Heart left ventricle (tissue), 16 donors: ENCODE measurements around the gene TMEM139. TPM values are rescaled to one million over a fixed set of nuclear protein-coding genes. Genes with fewer than 3 reads are reported as not detected.

ENCODE experiments used
- ATAC-seq, 4 donors: fragments of 200-7000 bp; cut with Tn5 transposase; one replicate each; pipeline ENCODE4 v1.9.1; 2020 to 2022; ENCODE audit warnings: moderate library complexity in 4 of 4, mild to moderate bottlenecking in 3 of 4, moderate number of reproducible peaks in 1 of 4
- DNase-seq, 5 donors: peaks; one replicate each; pipeline ENCODE4 v3.0.0-alpha.2; 2020
- H3K27ac ChIP-seq, 12 donors: fragments of 200-600 bp; sonication (generic) in 4 of 12; one replicate each; pipeline versions ENCODE4 v1.5.0 to v1.8.0; 2016 to 2022; ENCODE audit warnings: mild to moderate bottlenecking in 2 of 12
- H3K27me3 ChIP-seq, 9 donors: fragments of 200-600 bp; sonication (generic) in 2 of 9; one replicate each; pipeline versions ENCODE4 v1.5.1 to v1.8.0; 2016 to 2022; ENCODE audit warnings: mild to moderate bottlenecking in 3 of 9
- H3K36me3 ChIP-seq, 9 donors: fragments of 200-600 bp; sonication (generic) in 2 of 9; one replicate each; pipeline versions ENCODE4 v1.5.0 to v1.8.0; 2018 to 2022; ENCODE audit warnings: mild to moderate bottlenecking in 2 of 9
- H3K4me1 ChIP-seq, 12 donors: fragments of 200-600 bp; sonication (generic) in 4 of 12; one replicate each; pipeline versions ENCODE4 v1.5.0 to v1.8.0; 2016 to 2022; ENCODE audit warnings: mild to moderate bottlenecking in 3 of 12
- H3K4me3 ChIP-seq, 12 donors: fragments of 200-600 bp; sonication (generic) in 4 of 12; one replicate each; pipeline versions ENCODE4 v1.5.0 to v1.8.0; 2017 to 2022; ENCODE audit warnings: mild to moderate bottlenecking in 9 of 12, moderate library complexity in 4 of 12
- H3K9me3 ChIP-seq, 12 donors: fragments of 200-600 bp; sonication (generic) in 4 of 12; one replicate each; pipeline versions ENCODE4 v1.5.0 to v1.8.0; 2016 to 2022; ENCODE audit warnings: mild to moderate bottlenecking in 1 of 12
- POLR2A ChIP-seq, 2 donors: fragments of 450-650 bp; IDR thresholded peaks; one replicate each; pipeline ENCODE4 v1.6.1; 2017; ENCODE audit warnings: antibody characterized with exemption in 2 of 2, mild to moderate bottlenecking in 2 of 2, moderate library complexity in 2 of 2
- WGBS, 4 donors: extraction: QIAGEN DNeasy Blood & Tissue Kit in 2 of 4; methylation state at CpG; one replicate each; pipeline versions ENCODE4 v1.1.5 to v1.1.7; 2013 to 2018; 5-methylcytosine and 5-hydroxymethylcytosine counted together
- intact Hi-C, 10 donors: fragments of 100-400 bp; cut with DNase I; formaldehyde crosslinking; loops; one replicate each; pipeline versions ENCODE4 v1.11.1 to v1.14.2; 2022
- polyA plus RNA-seq, 2 donors: library from polyadenylated mRNA; stranded (reverse); fragments of 200-250 nt; gene quantifications; one replicate each; pipeline ENCODE4 v1.2.3, GENCODE V29; 2013
- total RNA-seq, 9 donors: library from RNA; depleted of rRNA in 2 of 9; stranded (reverse); fragments of >200 nt in 2 of 9; fragmentation: NEBNext Ultra II Directional in 3 of 9; extraction: Animal tissue kit (Norgen Biotek cat#: 25700) in 3 of 9; gene quantifications; one replicate each; pipeline versions ENCODE4 v1.1.0 to v1.2.4, GENCODE V29; 2016 to 2023
- TF ChIP-seq, protein P1 (sequence below), 12 donors: fragments of 200-600 bp; sonication (generic) in 4 of 12; IDR thresholded peaks; one replicate each; pipeline versions ENCODE4 v1.5.0 to v1.8.0; 2018 to 2022; ENCODE audit warnings: antibody characterized with exemption in 12 of 12, mild to moderate bottlenecking in 5 of 12
- donor health status: ischemic (EF 13 %, LVEDD 7.1; RV severe dilation, severe dysfunction).
- donor health status: healthy with polysubstance abuse.
- donor health status: DM: no; HTN: yes; CAD: no.
- donor health status: DM: no; HTN: no; CAD: no.
- donor health status: ischemic (EF 25% LVEDD 6.9; RV normal size, moderate dysfunction).
- donor health status: ischemic (EF 25% LVEDD 5.7; RV mildly dilated, moderate dysfunction).
- donor health status: healthy.
- donor health status: DM: yes; HTN: yes; CAD: no.
- donor health status: ischemic (EF 35%, LVEDD 5.7; RV mildly dilated, moderate dysfunction).
- donor health status: nonischemic (EF 11% LVEDD 7.7; RV severe dilation, severe dysfunction).
- donor health status: DM: yes; HTN: yes; CAD: no.
- donor health status: PGD.
- donor health status: ischemic (EF 29% LVEDD 5.4; RV normal size, mild dysfunction).
- donor health status: nonischemic (EF 23%, LVEDD 6.1; RV moderate dilation, normal function).

Gene TMEM139
- total and polyA plus RNA-seq, 11 donors = 4.1 to 23.5 (median 12.1) TPM

- no peak overlapping the region for H3K4me3 ChIP-seq
- 61 to 68% (median 66%) methylated on average over 3 of the region's 3 CpGs for WGBS, 4 donors
- peaks cover 0 to 44% (median 3%) of the 10 kb centered on the region in 12 donors for H3K4me1 ChIP-seq
- H3K27me3 ChIP-seq = no peaks in the 10 kb centered on the region
- H3K9me3 ChIP-seq = peaks cover 0 to 10% (median 0%) of the 10 kb centered on the region in 12 donors
- TF ChIP-seq, protein P1, sequence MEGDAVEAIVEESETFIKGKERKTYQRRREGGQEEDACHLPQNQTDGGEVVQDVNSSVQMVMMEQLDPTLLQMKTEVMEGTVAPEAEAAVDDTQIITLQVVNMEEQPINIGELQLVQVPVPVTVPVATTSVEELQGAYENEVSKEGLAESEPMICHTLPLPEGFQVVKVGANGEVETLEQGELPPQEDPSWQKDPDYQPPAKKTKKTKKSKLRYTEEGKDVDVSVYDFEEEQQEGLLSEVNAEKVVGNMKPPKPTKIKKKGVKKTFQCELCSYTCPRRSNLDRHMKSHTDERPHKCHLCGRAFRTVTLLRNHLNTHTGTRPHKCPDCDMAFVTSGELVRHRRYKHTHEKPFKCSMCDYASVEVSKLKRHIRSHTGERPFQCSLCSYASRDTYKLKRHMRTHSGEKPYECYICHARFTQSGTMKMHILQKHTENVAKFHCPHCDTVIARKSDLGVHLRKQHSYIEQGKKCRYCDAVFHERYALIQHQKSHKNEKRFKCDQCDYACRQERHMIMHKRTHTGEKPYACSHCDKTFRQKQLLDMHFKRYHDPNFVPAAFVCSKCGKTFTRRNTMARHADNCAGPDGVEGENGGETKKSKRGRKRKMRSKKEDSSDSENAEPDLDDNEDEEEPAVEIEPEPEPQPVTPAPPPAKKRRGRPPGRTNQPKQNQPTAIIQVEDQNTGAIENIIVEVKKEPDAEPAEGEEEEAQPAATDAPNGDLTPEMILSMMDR (IDR thresholded peaks at IDR 0.05) = no peak
- TF ChIP-seq POLR2A (IDR thresholded peaks at IDR 0.05) = no peak
- H3K27ac ChIP-seq = peak overlapping the region in 1 of 12 donors; percentile 34
- no peaks in the 10 kb centered on the region for H3K36me3 ChIP-seq
- no peak for DNase-seq
- ATAC-seq = no peak
- intact Hi-C loops = loop anchor here in 5 of 10 donors (5.0 to 10.0 kb wide), 5 partner anchors 42 to 270 kb away; partner anchors contain the start of genes CASP2 (in 1 of the 5) and EPHA1 (in 1 of the 5)
Observed at GRCh38 chr7:143245123-143245522, 39.6 kb upstream of the TMEM139 start.

DNA sequence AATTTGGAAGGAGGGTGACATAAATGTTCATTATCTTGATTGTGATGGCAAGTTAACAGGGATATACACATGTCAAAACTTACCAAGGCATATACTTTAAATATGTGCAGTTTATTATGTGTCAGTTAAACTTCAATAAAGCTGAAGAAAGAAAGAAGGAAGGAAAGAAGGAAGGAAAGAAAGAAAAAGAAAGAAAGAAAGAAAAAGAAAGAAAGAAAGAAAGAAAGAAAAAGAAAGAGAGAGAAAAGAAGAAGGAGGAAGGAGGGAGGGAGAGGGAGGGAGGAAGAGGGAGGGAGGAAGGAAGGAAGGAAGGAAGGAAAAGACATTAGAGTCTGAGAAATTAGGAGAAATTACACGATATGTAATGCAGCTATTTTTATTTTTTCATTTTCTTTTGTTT, 37.4 kb upstream of the TMEM139 start:
- 23 to 56% (median 53%) methylated on average over 1 of the region's 1 CpG for WGBS, 4 donors
- TF ChIP-seq, protein P1 (IDR thresholded peaks at IDR 0.05) = no peak
- TF ChIP-seq POLR2A (IDR thresholded peaks at IDR 0.05) = no peak
- H3K27ac ChIP-seq = no peak overlapping the region
- no peaks in the 10 kb centered on the region for H3K36me3 ChIP-seq
- intact Hi-C loops = loop anchor here in 5 of 10 donors (5.0 to 10.0 kb wide), 5 partner anchors 40 to 267 kb away; partner anchors contain the start of genes CASP2 (in 1 of the 5) and EPHA1 (in 1 of the 5)
- ATAC-seq = no peak
- H3K27me3 ChIP-seq = no peaks in the 10 kb centered on the region
- H3K9me3 ChIP-seq = peaks cover 0 to 11% (median 0%) of the 10 kb centered on the region in 12 donors
- DNase-seq = no peak
- no peak overlapping the region for H3K4me3 ChIP-seq
- H3K4me1 ChIP-seq = peaks cover 0 to 50% (median 0%) of the 10 kb centered on the region in 12 donors

DNA sequence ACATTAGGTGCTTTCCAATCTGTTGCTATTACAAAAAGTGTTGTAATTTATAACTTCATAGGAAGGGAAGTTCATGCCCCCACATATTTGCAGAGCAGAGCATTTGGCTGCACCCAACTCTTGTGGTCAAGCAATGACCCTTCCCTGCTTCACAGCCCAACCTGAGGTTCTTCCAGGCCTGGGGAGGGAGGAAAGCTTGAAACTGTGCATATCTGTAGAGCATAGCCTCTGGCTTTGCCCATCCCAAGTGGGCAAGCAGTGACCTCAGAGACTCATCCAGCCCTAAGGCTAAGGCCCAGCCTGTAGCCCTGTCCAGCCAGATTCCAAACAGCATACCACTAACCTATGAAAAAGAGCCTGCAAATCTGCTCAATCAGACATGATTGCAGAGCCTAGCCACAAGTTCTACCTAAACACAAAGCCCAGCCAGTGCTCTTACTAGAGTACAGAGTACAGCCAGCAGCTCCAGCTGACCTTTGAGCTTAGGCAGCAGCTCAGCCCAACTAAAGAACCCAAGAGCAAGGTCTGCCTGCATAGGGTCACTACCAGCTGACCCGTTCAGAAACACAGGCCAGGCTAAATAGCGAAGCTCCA, 35.9 kb upstream of the TMEM139 start:
- no peak overlapping the region for H3K4me3 ChIP-seq
- H3K27me3 ChIP-seq = no peaks in the 10 kb centered on the region
- no peaks in the 10 kb centered on the region for H3K36me3 ChIP-seq
- no peak for TF ChIP-seq POLR2A (IDR thresholded peaks at IDR 0.05)
- TF ChIP-seq, protein P1 (IDR thresholded peaks at IDR 0.05) = no peak
- no peak overlapping the region for H3K27ac ChIP-seq
- ATAC-seq (no peak), DNase-seq (no peak)
- peaks cover 0 to 52% (median 0%) of the 10 kb centered on the region in 12 donors for H3K4me1 ChIP-seq
- intact Hi-C loops = loop anchor here in 5 of 10 donors (5.0 to 10.0 kb wide), 5 partner anchors 38 to 266 kb away; partner anchors contain the start of genes CASP2 (in 1 of the 5) and EPHA1 (in 1 of the 5)
- H3K9me3 ChIP-seq = peaks cover 0 to 11% (median 0%) of the 10 kb centered on the region in 12 donors
- 80 to 88% (median 87%) methylated on average over 2 of the region's 2 CpGs for WGBS, 4 donors

DNA sequence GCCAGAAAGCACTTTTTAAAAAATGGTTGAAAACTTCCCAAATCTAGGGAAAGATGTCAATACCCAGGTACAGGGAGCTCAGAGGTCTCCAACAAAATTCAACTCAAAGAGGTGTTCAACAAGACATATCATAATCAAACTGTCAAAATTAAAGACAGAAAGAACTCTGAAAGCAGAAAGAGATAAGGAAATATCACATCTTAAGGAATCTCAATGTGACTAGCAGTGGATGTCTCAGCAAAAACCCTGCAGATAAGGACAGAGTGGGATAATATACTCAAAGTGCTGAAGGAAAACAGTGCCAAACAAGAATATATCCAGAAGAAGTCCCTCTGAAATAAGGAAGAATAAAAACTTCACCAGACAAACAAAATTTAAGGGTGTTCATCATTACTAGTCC, 34.6 kb upstream of the TMEM139 start:
- no peak overlapping the region for H3K4me3 ChIP-seq
- H3K4me1 ChIP-seq = peaks cover 0 to 43% (median 0%) of the 10 kb centered on the region in 12 donors
- DNase-seq = no peak

More for the DNA sequence above, 34.6 kb upstream of the TMEM139 start:
- no peak for ATAC-seq
- Histone ChIP-seq H3K27ac (peak overlapping the region in 1 of 12 donors; percentile 35), H3K27me3 (no peaks in the 10 kb centered on the region), H3K36me3 (no peaks in the 10 kb centered on the region), H3K9me3 (peaks cover 0 to 11% (median 0%) of the 10 kb centered on the region in 12 donors)
- intact Hi-C loops = no loop called here
- no peak for TF ChIP-seq POLR2A (IDR thresholded peaks at IDR 0.05)
- TF ChIP-seq, protein P1 (IDR thresholded peaks at IDR 0.05) = no peak
